GM23338 (cell line): Measurements from ENCODE around the gene REEP3. TPM values are rescaled to one million over a fixed set of nuclear protein-coding genes. Genes with fewer than 3 reads are reported as not detected.

Experiments
- ATAC-seq: fragments of 200-7000 bp; cut with Tn5 transposase; 3 replicates; pipeline ENCODE4 v1.9.1; 2020
- DNase-seq: peaks from one replicate; pipeline ENCODE4 v3.0.0-alpha.2; 2015; ENCODE audit warnings: low spot score
- H2AFZ ChIP-seq: fragments of 200-600 bp; sonication (generic); 2 replicates; pipeline ENCODE4 v1.8.0; 2016; ENCODE audit warnings: antibody characterized with exemption, mild to moderate bottlenecking, moderate library complexity
- H3F3A ChIP-seq: fragments of 200-600 bp; sonication (generic); replicated peaks from 2 replicates; pipeline ENCODE4 v1.8.0; 2017; ENCODE audit warnings: antibody characterized with exemption, mixed run types, low read depth
- H3K27ac ChIP-seq: fragments of 200-600 bp; sonication (generic); 2 replicates; pipeline ENCODE4 v1.6.1; 2016; ENCODE audit warnings: low read depth
- H3K27me3 ChIP-seq: fragments of 200-600 bp; sonication (generic); 2 replicates; pipeline ENCODE4 v1.8.0; 2016; ENCODE audit warnings: mild to moderate bottlenecking, mixed run types, moderate library complexity; ENCODE audit not compliant: insufficient read depth
- H3K36me3 ChIP-seq: fragments of 200-600 bp; sonication (generic); 2 replicates; pipeline ENCODE4 v1.8.0; 2016; ENCODE audit warnings: mild to moderate bottlenecking; ENCODE audit not compliant: insufficient read depth
- H3K4me1 ChIP-seq: fragments of 200-600 bp; sonication (generic); 2 replicates; pipeline ENCODE4 v1.8.0; 2016; ENCODE audit warnings: mild to moderate bottlenecking, moderate library complexity; ENCODE audit not compliant: insufficient read depth
- H3K4me2 ChIP-seq: fragments of 200-600 bp; sonication (generic); 2 replicates; pipeline ENCODE4 v1.7.1; 2017; ENCODE audit warnings: mixed run types
- H3K4me3 ChIP-seq: fragments of 200-600 bp; sonication (generic); 2 replicates; pipeline ENCODE4 v1.6.1; 2016; ENCODE audit warnings: mixed run types
- H3K79me2 ChIP-seq: fragments of 200-600 bp; sonication (generic); replicated peaks from 2 replicates; pipeline ENCODE4 v1.8.0; 2017; ENCODE audit warnings: mild to moderate bottlenecking; ENCODE audit not compliant: insufficient read depth
- H3K9me2 ChIP-seq: fragments of 200-600 bp; sonication (generic); 2 replicates; pipeline ENCODE4 v1.8.0; 2017; ENCODE audit not compliant: insufficient read depth
- H4K20me1 ChIP-seq: fragments of 200-600 bp; sonication (generic); replicated peaks from 2 replicates; pipeline ENCODE4 v1.8.0; 2017; ENCODE audit warnings: mild to moderate bottlenecking; ENCODE audit not compliant: insufficient read depth
- H3K27ac Mint-ChIP-seq: 2 replicates; pipeline ENCODE4 v1.8.0; 2020; ENCODE audit warnings: inconsistent platforms, mild to moderate bottlenecking, moderate library complexity, mixed read lengths
- H3K27me3 Mint-ChIP-seq: 3 replicates; pipeline ENCODE4 v1.8.0; 2022; ENCODE audit warnings: low read depth, mild to moderate bottlenecking, moderate library complexity, mixed read lengths, inconsistent platforms; ENCODE audit not compliant: insufficient read depth, poor library complexity
- H3K36me3 Mint-ChIP-seq: 3 replicates; pipeline ENCODE4 v1.8.0; 2021; ENCODE audit warnings: low read depth, mild to moderate bottlenecking, inconsistent platforms, moderate library complexity, mixed read lengths
- H3K4me1 Mint-ChIP-seq: 3 replicates; pipeline ENCODE4 v1.8.0; 2020; ENCODE audit warnings: mild to moderate bottlenecking, inconsistent platforms, mixed read lengths
- H3K4me3 Mint-ChIP-seq: 3 replicates; pipeline ENCODE4 v1.8.0; 2021; ENCODE audit warnings: moderate library complexity, mild to moderate bottlenecking, inconsistent platforms, mixed read lengths
- H3K9me3 Mint-ChIP-seq: 3 replicates; pipeline ENCODE4 v1.8.0; 2020; ENCODE audit warnings: moderate library complexity, mild to moderate bottlenecking, inconsistent platforms, mixed read lengths
- CREB1 ChIP-seq: fragments of 250-450 bp; sonication (Bioruptor Pico); IDR thresholded peaks from 2 replicates; pipeline ENCODE4 v1.5.0; 2020; ENCODE audit warnings: low read depth, mild to moderate bottlenecking, moderate library complexity
- EZH2 ChIP-seq: fragments of 200-600 bp; sonication (generic); IDR thresholded peaks from one replicate; pipeline ENCODE4 v1.8.0; 2017; ENCODE audit warnings: antibody characterized with exemption, mild to moderate bottlenecking, low read depth; ENCODE audit not compliant: unreplicated experiment
- EZH2phosphoT487 ChIP-seq: fragments of 200-600 bp; sonication (generic); IDR thresholded peaks from one replicate; pipeline ENCODE4 v1.8.1; 2018; ENCODE audit warnings: antibody characterized with exemption; ENCODE audit not compliant: unreplicated experiment
- NANOG ChIP-seq: IDR thresholded peaks from 2 replicates; pipeline ENCODE4 v1.6.1; 2016; ENCODE audit warnings: antibody characterized with exemption, borderline replicate concordance
- POLR2AphosphoS5 ChIP-seq: IDR thresholded peaks from 2 replicates; pipeline ENCODE4 v1.6.1; 2016; ENCODE audit warnings: antibody characterized with exemption, low read depth
- ZNF331 ChIP-seq: fragments of 250-450 bp; sonication (Bioruptor Pico); IDR thresholded peaks from 2 replicates; pipeline ENCODE4 v1.5.0; 2020; ENCODE audit warnings: low read depth, mild to moderate bottlenecking, moderate library complexity
- polyA plus RNA-seq: library from polyadenylated mRNA; unstranded; fragments of >200 nt; fragmentation: Nextera tagmentation; extraction: Ambion mirVana; gene quantifications from 2 replicates; pipeline ENCODE4 v1.2.1, GENCODE V29; 2016
- total RNA-seq: library from RNA; depleted of rRNA; stranded (reverse); fragments of >200 nt; shearing (Covaris generic); gene quantifications from 2 replicates; pipeline ENCODE4 v1.2.3, GENCODE V29; 2014
- TF ChIP-seq, protein P1 (sequence below): fragments of 250-450 bp; sonication (Bioruptor Pico); IDR thresholded peaks from 2 replicates; pipeline ENCODE4 v1.5.0; 2020; ENCODE audit warnings: mild to moderate bottlenecking, moderate library complexity
- TF ChIP-seq, protein P2 (sequence below): IDR thresholded peaks from one replicate; pipeline ENCODE4 v1.6.1; 2018; ENCODE audit warnings: antibody characterized with exemption; ENCODE audit not compliant: unreplicated experiment
- TF ChIP-seq, protein P3 (sequence below): IDR thresholded peaks from 2 replicates; pipeline ENCODE4 v1.6.1; 2016; ENCODE audit warnings: antibody characterized with exemption

Gene REEP3
- total and polyA plus RNA-seq, 2 experiments from 2014 or later = 29.5 to 48.7 TPM

DNA sequence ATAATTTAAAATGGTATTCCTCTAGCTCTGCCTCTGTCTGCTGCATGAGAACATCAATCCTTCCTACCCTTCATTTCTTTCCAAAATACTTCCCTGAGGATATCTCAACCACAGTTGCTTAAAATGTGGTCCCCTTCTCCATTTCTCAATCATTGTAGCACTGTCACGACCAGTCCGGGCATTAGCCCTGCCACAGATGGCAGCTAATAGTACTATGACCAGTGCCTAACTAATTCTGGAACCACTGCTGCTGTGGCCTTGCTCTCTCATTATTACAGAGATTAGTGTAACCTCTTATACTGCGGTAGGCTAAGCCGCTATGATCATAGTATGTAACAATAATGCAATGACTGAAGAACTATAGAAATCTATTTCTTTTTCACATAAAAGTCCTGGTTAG lies 66.0 kb downstream of the REEP3 start:
- Histone ChIP-seq H3K36me3 (no peaks in the 10 kb centered on the region), H4K20me1 (0 out of 2 replicates have a peak, but pooled peaks cover 8% of the 10 kb centered on the region), H2AFZ (no peak overlapping the region), H3K27me3 (no peaks in the 10 kb centered on the region), H3K79me2 (peaks cover 34% of the 10 kb centered on the region), H3K9me2 (no peaks in the 10 kb centered on the region), H3K4me3 (no peak overlapping the region), H3K4me1 (peaks cover 20% of the 10 kb centered on the region), H3K27ac (no peak overlapping the region), H3F3A (no peaks in the 10 kb centered on the region), H3K4me2 (no peak overlapping the region)
- H3K4me3 Mint-ChIP-seq = no peak overlapping the region
- H3K4me1 Mint-ChIP-seq = peaks cover 5% of the 10 kb centered on the region
- H3K9me3 Mint-ChIP-seq = no peaks in the 10 kb centered on the region
- H3K27me3 Mint-ChIP-seq = peaks cover 1% of the 10 kb centered on the region
- H3K36me3 Mint-ChIP-seq = no peaks in the 10 kb centered on the region
- TF ChIP-seq, protein P1, sequence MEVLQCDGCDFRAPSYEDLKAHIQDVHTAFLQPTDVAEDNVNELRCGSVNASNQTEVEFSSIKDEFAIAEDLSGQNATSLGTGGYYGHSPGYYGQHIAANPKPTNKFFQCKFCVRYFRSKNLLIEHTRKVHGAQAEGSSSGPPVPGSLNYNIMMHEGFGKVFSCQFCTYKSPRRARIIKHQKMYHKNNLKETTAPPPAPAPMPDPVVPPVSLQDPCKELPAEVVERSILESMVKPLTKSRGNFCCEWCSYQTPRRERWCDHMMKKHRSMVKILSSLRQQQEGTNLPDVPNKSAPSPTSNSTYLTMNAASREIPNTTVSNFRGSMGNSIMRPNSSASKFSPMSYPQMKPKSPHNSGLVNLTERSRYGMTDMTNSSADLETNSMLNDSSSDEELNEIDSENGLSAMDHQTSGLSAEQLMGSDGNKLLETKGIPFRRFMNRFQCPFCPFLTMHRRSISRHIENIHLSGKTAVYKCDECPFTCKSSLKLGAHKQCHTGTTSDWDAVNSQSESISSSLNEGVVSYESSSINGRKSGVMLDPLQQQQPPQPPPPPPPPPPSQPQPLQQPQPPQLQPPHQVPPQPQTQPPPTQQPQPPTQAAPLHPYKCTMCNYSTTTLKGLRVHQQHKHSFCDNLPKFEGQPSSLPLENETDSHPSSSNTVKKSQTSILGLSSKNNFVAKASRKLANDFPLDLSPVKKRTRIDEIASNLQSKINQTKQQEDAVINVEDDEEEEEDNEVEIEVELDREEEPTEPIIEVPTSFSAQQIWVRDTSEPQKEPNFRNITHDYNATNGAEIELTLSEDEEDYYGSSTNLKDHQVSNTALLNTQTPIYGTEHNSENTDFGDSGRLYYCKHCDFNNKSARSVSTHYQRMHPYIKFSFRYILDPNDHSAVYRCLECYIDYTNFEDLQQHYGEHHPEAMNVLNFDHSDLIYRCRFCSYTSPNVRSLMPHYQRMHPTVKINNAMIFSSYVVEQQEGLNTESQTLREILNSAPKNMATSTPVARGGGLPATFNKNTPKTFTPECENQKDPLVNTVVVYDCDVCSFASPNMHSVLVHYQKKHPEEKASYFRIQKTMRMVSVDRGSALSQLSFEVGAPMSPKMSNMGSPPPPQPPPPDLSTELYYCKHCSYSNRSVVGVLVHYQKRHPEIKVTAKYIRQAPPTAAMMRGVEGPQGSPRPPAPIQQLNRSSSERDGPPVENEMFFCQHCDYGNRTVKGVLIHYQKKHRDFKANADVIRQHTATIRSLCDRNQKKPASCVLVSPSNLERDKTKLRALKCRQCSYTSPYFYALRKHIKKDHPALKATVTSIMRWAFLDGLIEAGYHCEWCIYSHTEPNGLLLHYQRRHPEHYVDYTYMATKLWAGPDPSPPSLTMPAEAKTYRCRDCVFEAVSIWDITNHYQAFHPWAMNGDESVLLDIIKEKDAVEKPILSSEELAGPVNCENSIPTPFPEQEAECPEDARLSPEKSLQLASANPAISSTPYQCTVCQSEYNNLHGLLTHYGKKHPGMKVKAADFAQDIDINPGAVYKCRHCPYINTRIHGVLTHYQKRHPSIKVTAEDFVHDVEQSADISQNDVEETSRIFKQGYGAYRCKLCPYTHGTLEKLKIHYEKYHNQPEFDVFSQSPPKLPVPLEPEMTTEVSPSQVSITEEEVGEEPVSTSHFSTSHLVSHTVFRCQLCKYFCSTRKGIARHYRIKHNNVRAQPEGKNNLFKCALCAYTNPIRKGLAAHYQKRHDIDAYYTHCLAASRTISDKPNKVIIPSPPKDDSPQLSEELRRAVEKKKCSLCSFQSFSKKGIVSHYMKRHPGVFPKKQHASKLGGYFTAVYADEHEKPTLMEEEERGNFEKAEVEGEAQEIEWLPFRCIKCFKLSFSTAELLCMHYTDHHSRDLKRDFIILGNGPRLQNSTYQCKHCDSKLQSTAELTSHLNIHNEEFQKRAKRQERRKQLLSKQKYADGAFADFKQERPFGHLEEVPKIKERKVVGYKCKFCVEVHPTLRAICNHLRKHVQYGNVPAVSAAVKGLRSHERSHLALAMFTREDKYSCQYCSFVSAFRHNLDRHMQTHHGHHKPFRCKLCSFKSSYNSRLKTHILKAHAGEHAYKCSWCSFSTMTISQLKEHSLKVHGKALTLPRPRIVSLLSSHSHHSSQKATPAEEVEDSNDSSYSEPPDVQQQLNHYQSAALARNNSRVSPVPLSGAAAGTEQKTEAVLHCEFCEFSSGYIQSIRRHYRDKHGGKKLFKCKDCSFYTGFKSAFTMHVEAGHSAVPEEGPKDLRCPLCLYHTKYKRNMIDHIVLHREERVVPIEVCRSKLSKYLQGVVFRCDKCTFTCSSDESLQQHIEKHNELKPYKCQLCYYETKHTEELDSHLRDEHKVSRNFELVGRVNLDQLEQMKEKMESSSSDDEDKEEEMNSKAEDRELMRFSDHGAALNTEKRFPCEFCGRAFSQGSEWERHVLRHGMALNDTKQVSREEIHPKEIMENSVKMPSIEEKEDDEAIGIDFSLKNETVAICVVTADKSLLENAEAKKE (CRISPR knock-in tag) = no peak
- TF ChIP-seq POLR2AphosphoS5 (no peak), NANOG (no peak), CREB1 (CRISPR knock-in tag) (no peak), EZH2 (no peak)
- ATAC-seq = no peak
- DNase-seq = no peak
- no peak overlapping the region for H3K27ac Mint-ChIP-seq

DNA sequence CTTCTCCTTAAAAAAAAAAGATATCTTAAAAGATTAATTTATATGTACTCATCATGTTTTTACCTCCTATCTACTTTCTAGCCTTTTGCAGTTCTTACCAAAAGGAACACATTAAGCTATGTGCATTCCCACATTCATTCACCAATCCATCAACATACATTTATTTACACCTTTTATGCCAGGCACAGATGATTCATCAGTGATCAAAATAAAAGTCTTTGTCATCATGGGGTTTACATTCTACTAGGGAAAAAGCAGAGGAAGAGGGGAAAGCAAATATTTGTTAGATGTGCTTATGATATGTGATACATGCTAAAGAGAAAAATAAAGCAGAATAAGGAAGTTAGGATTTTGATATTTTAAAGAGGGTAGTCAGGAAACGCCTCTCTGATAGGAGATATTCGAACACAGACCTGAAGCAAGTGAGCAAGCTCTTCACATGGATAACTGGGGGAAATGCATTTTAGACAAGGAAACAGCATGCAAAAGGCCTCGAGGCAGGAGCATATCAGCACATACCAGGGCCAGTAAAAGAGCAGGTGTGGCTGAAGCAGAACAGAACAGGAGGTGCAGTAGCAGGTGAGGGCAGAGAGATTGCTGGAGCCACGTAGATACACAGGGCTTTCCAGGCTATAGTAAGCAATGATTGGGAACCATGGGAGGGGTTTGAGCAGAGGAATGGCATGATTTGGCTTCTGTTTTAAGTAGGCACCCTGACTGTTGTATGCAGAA lies 67.4 kb downstream of the REEP3 start:
- H3K36me3 Mint-ChIP-seq = no peaks in the 10 kb centered on the region
- DNase-seq = no peak
- Histone ChIP-seq H3K36me3 (no peaks in the 10 kb centered on the region), H2AFZ (no peak overlapping the region), H3K4me2 (no peak overlapping the region), H3K9me2 (no peaks in the 10 kb centered on the region), H3K4me1 (peaks cover 15% of the 10 kb centered on the region), H3K4me3 (no peak overlapping the region), H3K27ac (no peak overlapping the region), H4K20me1 (0 out of 2 replicates have a peak, but pooled peaks cover 8% of the 10 kb centered on the region), H3K79me2 (peaks cover 43% of the 10 kb centered on the region), H3F3A (no peaks in the 10 kb centered on the region), H3K27me3 (no peaks in the 10 kb centered on the region)
- H3K9me3 Mint-ChIP-seq = no peaks in the 10 kb centered on the region
- no peak overlapping the region for H3K4me3 Mint-ChIP-seq
- no peak for ATAC-seq
- no peaks in the 10 kb centered on the region for H3K27me3 Mint-ChIP-seq
- peaks cover 4% of the 10 kb centered on the region for H3K4me1 Mint-ChIP-seq
- no peak overlapping the region for H3K27ac Mint-ChIP-seq
- TF ChIP-seq EZH2phosphoT487 (no peak), NANOG (no peak), CREB1 (CRISPR knock-in tag) (no peak), ZNF331 (no peak)
- TF ChIP-seq, protein P2, sequence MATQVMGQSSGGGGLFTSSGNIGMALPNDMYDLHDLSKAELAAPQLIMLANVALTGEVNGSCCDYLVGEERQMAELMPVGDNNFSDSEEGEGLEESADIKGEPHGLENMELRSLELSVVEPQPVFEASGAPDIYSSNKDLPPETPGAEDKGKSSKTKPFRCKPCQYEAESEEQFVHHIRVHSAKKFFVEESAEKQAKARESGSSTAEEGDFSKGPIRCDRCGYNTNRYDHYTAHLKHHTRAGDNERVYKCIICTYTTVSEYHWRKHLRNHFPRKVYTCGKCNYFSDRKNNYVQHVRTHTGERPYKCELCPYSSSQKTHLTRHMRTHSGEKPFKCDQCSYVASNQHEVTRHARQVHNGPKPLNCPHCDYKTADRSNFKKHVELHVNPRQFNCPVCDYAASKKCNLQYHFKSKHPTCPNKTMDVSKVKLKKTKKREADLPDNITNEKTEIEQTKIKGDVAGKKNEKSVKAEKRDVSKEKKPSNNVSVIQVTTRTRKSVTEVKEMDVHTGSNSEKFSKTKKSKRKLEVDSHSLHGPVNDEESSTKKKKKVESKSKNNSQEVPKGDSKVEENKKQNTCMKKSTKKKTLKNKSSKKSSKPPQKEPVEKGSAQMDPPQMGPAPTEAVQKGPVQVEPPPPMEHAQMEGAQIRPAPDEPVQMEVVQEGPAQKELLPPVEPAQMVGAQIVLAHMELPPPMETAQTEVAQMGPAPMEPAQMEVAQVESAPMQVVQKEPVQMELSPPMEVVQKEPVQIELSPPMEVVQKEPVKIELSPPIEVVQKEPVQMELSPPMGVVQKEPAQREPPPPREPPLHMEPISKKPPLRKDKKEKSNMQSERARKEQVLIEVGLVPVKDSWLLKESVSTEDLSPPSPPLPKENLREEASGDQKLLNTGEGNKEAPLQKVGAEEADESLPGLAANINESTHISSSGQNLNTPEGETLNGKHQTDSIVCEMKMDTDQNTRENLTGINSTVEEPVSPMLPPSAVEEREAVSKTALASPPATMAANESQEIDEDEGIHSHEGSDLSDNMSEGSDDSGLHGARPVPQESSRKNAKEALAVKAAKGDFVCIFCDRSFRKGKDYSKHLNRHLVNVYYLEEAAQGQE = no peak
- TF ChIP-seq, protein P3, sequence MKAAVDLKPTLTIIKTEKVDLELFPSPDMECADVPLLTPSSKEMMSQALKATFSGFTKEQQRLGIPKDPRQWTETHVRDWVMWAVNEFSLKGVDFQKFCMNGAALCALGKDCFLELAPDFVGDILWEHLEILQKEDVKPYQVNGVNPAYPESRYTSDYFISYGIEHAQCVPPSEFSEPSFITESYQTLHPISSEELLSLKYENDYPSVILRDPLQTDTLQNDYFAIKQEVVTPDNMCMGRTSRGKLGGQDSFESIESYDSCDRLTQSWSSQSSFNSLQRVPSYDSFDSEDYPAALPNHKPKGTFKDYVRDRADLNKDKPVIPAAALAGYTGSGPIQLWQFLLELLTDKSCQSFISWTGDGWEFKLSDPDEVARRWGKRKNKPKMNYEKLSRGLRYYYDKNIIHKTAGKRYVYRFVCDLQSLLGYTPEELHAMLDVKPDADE = no peak
